ENCODE data around the gene NFATC1.
A peak's percentile ranks its signal among the peaks of the same experiment; 100 is the strongest.

The NFATC1 gene

GRCh38 chr18:79438898-79439627, 43.3 kb downstream of the NFATC1 start:
- TF ChIP-seq, protein P1, sequence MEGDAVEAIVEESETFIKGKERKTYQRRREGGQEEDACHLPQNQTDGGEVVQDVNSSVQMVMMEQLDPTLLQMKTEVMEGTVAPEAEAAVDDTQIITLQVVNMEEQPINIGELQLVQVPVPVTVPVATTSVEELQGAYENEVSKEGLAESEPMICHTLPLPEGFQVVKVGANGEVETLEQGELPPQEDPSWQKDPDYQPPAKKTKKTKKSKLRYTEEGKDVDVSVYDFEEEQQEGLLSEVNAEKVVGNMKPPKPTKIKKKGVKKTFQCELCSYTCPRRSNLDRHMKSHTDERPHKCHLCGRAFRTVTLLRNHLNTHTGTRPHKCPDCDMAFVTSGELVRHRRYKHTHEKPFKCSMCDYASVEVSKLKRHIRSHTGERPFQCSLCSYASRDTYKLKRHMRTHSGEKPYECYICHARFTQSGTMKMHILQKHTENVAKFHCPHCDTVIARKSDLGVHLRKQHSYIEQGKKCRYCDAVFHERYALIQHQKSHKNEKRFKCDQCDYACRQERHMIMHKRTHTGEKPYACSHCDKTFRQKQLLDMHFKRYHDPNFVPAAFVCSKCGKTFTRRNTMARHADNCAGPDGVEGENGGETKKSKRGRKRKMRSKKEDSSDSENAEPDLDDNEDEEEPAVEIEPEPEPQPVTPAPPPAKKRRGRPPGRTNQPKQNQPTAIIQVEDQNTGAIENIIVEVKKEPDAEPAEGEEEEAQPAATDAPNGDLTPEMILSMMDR (IDR thresholded peaks at IDR 0.05; ENCODE audit: insufficient read depth, low read length, missing control alignments): no peak
- POLR2A ChIA-PET: no interaction called here
- peak; percentile 36 for DNase-seq (ENCODE audit: low read depth, low spot score)
- CTCF ChIA-PET: interaction anchor here (1.7 kb wide), 1 partner anchor 60 kb away, joined by 9 read pairs; no protein-coding TSS in a partner anchor
- H3K4me3 ChIP-seq (ENCODE audit: low read depth, low read length): no peak overlapping the region

DNA sequence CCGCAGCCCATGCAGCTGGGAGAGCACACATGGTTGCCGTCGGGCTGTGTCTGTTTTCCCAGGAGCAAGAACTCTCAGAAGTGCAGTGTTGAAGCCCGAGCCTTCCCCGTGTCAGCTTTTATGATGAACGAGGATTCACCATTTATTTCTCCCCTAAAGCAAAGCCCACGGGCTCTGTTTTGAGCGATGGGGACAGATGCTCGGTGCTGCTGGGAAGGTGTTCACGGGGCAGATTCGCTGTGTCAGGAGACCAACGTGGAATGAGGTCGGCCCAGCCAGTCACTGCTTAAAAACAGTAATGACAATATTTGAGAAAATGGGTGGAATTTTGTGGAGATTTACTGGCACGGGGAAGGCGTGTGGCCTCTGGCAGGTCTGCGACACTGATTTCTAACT, 43.9 kb downstream of the NFATC1 start:
- DNase-seq (ENCODE audit: low read depth, low spot score): no peak
- TF ChIP-seq, protein P1 (IDR thresholded peaks at IDR 0.05; ENCODE audit: insufficient read depth, low read length, missing control alignments): no peak
- POLR2A ChIA-PET: no interaction called here
- H3K4me3 ChIP-seq (ENCODE audit: low read depth, low read length): no peak overlapping the region
- CTCF ChIA-PET: no interaction called here

DNA sequence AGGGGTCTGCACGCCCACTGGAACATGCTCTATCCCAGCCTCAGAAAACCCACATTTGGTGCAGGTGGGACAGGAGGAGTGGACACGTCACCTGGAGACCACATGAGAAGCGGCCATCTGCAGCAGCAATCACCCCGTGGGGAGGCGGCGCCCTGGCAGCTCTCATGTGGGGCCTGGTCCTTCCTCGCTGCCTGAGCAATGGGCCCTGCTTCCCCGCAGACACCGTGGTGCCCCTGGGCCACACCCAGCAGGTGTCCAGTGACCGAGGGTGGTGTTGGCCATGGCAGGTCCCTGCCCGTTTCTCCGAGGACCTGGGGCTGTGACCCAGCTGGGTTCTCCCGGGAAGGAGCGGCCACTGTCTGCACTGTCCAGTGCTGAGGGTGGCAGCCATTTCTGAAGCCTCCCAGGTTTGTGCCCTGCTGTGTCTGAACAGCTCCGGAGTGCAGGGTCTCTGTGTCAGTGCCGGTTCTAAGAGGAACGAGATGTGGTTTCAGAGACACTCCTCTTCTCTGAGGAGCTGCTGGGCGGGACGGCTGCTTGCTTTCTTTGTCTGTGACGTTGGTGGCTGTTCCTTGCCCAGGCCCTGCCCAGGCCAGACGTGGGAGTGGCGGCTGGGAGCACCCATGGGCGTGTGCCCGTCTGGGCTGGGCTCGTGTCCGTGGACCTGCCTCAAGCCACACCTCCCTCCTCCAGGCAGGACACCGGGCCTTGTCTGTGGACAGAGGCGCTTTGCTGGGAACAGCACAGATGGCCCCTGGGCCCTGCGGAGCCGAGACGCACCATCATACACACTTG, 44.8 kb downstream of the NFATC1 start:
- TF ChIP-seq, protein P1 (IDR thresholded peaks at IDR 0.05; ENCODE audit: insufficient read depth, low read length, missing control alignments): no peak
- DNase-seq (ENCODE audit: low read depth, low spot score): no peak
- ChIA-PET CTCF (no interaction called here), POLR2A (no interaction called here)
- no peak overlapping the region for H3K4me3 ChIP-seq (ENCODE audit: low read depth, low read length)

DNA sequence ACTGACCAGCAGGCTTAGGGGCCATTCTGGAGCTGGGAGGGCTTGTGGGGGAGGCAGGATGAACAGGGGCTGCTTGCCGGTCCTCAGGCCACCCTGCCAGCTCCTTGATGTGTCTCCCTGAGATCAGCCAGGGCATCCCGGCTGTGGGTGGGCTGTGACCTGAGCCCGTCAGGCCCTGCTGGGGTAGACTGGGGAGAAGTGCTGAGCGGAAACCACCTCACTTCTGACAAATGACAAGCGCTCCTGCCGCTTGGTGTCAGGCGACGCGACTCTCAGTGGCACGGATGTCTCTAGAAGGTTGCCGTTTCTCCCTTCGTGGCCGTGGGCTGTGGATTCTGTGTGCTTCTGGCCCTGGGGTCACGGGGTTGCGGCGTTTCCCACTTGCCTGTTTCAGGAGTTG, 45.7 kb downstream of the NFATC1 start:
- DNase-seq (ENCODE audit: low read depth, low spot score): no peak
- no peak overlapping the region for H3K4me3 ChIP-seq (ENCODE audit: low read depth, low read length)
- ChIA-PET POLR2A (no interaction called here), CTCF (no interaction called here)
- TF ChIP-seq, protein P1 (IDR thresholded peaks at IDR 0.05; ENCODE audit: insufficient read depth, low read length, missing control alignments): no peak

DNA sequence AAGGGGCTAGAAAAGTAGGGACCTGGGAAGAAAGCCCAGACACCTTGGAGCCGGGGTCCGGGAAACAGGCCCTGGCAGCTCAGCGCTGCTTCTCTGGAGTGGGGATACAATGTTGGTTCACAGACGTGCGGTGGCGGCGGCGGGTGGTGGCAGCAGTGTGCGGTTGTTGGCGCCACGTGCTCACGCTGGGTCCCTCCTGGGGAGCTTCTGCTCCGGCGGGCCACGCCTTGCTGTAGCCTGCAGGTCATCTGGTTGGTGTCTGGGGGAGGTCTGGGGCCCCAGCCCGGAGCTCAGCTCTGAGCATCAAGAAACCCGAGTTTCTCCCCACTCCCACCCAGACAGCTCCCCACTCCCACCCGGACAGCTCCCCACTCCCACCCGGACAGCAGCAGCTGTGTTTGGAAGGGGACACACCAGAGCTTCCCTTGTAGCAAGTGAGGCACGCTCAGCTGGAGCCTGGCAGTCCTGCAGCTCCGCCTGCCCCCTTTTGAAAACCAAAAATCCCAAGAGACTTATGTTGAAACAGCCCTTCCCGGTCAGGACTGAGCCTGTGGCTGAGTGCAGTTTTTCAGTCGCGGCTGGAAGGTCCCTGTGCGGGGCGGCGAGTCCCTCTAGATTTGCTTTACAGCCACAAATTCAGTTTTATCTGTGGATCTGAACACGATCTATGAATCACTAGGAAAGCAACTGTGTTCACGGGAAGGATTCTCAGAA, 46.9 kb downstream of the NFATC1 start:
- ChIA-PET CTCF (interaction anchor here (0.7 kb wide), 1 partner anchor 63 kb away, joined by 3 read pairs; no protein-coding TSS in a partner anchor), POLR2A (interaction anchor here (1.2 kb wide), 1 partner anchor 16 kb away, joined by 3 read pairs; no protein-coding TSS in a partner anchor)
- TF ChIP-seq, protein P1 (IDR thresholded peaks at IDR 0.05; ENCODE audit: insufficient read depth, low read length, missing control alignments): no peak
- no peak for DNase-seq (ENCODE audit: low read depth, low spot score)
- H3K4me3 ChIP-seq (ENCODE audit: low read depth, low read length): no peak overlapping the region

- no peak for DNase-seq (ENCODE audit: low read depth, low spot score)
- CTCF ChIA-PET: no interaction called here
- POLR2A ChIA-PET: no interaction called here
- TF ChIP-seq, protein P1 (IDR thresholded peaks at IDR 0.05; ENCODE audit: insufficient read depth, low read length, missing control alignments): no peak
- no peak overlapping the region for H3K4me3 ChIP-seq (ENCODE audit: low read depth, low read length)
Measured at GRCh38 chr18:79445221-79445620, 49.5 kb downstream of the NFATC1 start.

Measured in AG04449 (cell line).